Spinal cord (tissue), 10 donors: Measurements from ENCODE around the gene SNAI3. TPM values are rescaled to one million over a fixed set of nuclear protein-coding genes. Genes with fewer than 3 reads are reported as not detected.

ENCODE experiments used
- DNase-seq, 6 donors: peaks; one replicate each; pipeline versions ENCODE4 v3.0.0 to v3.0.0-alpha.2; 2013 to 2015; ENCODE audit warnings: low spot score in 6 of 6, low read depth in 4 of 6
- H3K27ac ChIP-seq: one replicate; pipeline ENCODE4 v1.5.1; 2013; ENCODE audit warnings: low read depth, low read length, control low read depth
- H3K27me3 ChIP-seq: one replicate; pipeline ENCODE4 v1.6.1; 2013; ENCODE audit warnings: low read length; ENCODE audit not compliant: control insufficient read depth, insufficient read depth
- H3K36me3 ChIP-seq: one replicate; pipeline ENCODE4 v1.6.1; 2013; ENCODE audit warnings: low read length; ENCODE audit not compliant: control insufficient read depth, insufficient read depth
- H3K4me1 ChIP-seq: one replicate; pipeline ENCODE4 v1.6.1; 2013; ENCODE audit warnings: low read length; ENCODE audit not compliant: control insufficient read depth, insufficient read depth
- H3K4me3 ChIP-seq: one replicate; pipeline ENCODE4 v1.5.1; 2013; ENCODE audit warnings: low read depth, low read length, control low read depth
- H3K9me3 ChIP-seq: one replicate; pipeline ENCODE4 v1.6.1; 2013; ENCODE audit warnings: low read length; ENCODE audit not compliant: control insufficient read depth, insufficient read depth
- WGBS: methylation state at CpG from one replicate; pipeline ENCODE4 v1.1.5; 2013; ENCODE audit warnings: missing lambda C conversion rate; ENCODE audit not compliant: insufficient coverage; 5-methylcytosine and 5-hydroxymethylcytosine counted together
- polyA plus RNA-seq, 2 donors: library from polyadenylated mRNA; unstranded; fragments of 120-200 nt; gene quantifications; one replicate each; pipeline ENCODE4 v1.2.1, GENCODE V29; 2013; ENCODE audit not compliant: insufficient read length in 2 of 2
- total RNA-seq, 2 donors: library from RNA; depleted of rRNA in 1 of 2; stranded (reverse); fragments of 120-200 nt in 1 of 2; fragments of >200 nt in 1 of 2; gene quantifications; one replicate each; pipeline versions ENCODE4 v1.2.3 to v1.2.4, GENCODE V29; 2013 to 2014
- donor health status: healthy.

SNAI3 gene
- total and polyA plus RNA-seq, 4 donors: 0.30 to 2.2 (median 1.3) TPM

- no peak overlapping the region for H3K27ac ChIP-seq
- WGBS: 96% methylated on average over 25 of the region's 25 CpGs
- peaks cover 27% of the 10 kb centered on the region for H3K4me1 ChIP-seq
Observed at GRCh38 chr16:88698646-88699045, 12.3 kb upstream of the SNAI3 start.

GRCh38 chr16:88697831-88698615 lies 11.7 kb upstream of the SNAI3 start:
- H3K4me3 ChIP-seq: no peak overlapping the region
- no peaks in the 10 kb centered on the region for H3K27me3 ChIP-seq
- peaks cover 89% of the 10 kb centered on the region for H3K36me3 ChIP-seq
- 91% methylated on average over 36 of the region's 37 CpGs for WGBS
- H3K9me3 ChIP-seq: no peaks in the 10 kb centered on the region
- peaks cover 21% of the 10 kb centered on the region for H3K4me1 ChIP-seq
- no peak for DNase-seq
- no peak overlapping the region for H3K27ac ChIP-seq

More at GRCh38 chr16:88698646-88699045, 12.3 kb upstream of the SNAI3 start:
- no peak for DNase-seq
- no peaks in the 10 kb centered on the region for H3K9me3 ChIP-seq
- H3K27me3 ChIP-seq: no peaks in the 10 kb centered on the region
- H3K36me3 ChIP-seq: peaks cover 95% of the 10 kb centered on the region
- no peak overlapping the region for H3K4me3 ChIP-seq

- WGBS: 93% methylated on average over 42 of the region's 47 CpGs
- no peak overlapping the region for H3K4me3 ChIP-seq
- H3K27me3 ChIP-seq: no peaks in the 10 kb centered on the region
- peaks cover 82% of the 10 kb centered on the region for H3K36me3 ChIP-seq
- peaks cover 19% of the 10 kb centered on the region for H3K4me1 ChIP-seq
- H3K27ac ChIP-seq: no peak overlapping the region
- DNase-seq: no peak
- no peaks in the 10 kb centered on the region for H3K9me3 ChIP-seq
Observed at GRCh38 chr16:88697116-88697830, 11.0 kb upstream of the SNAI3 start.

DNA sequence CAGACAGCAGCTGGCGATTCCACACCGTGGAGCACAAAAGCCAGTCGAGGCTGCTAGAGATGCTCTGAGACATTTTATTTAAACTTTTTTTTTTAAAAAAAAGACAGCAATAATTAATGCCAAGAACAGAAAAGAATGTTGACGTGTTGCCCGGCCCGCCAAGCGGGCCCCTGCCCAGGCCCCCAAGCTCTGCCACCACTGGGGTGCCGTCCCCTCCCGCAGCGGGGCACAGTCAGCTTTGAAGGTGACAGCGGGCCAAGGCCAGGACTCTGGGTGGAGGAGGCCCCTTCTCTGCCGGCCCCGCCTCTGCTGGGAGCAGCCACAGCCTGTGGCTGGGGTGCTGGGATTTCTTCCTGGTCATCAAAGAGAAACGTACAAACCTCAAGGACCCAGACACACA lies 10.1 kb upstream of the SNAI3 start:
- Histone ChIP-seq H3K9me3 (no peaks in the 10 kb centered on the region), H3K4me3 (no peak overlapping the region), H3K36me3 (peaks cover 73% of the 10 kb centered on the region), H3K27me3 (no peaks in the 10 kb centered on the region), H3K4me1 (peaks cover 10% of the 10 kb centered on the region), H3K27ac (no peak overlapping the region)
- WGBS: 86% methylated on average over 11 of the region's 14 CpGs
- DNase-seq: no peak

DNA sequence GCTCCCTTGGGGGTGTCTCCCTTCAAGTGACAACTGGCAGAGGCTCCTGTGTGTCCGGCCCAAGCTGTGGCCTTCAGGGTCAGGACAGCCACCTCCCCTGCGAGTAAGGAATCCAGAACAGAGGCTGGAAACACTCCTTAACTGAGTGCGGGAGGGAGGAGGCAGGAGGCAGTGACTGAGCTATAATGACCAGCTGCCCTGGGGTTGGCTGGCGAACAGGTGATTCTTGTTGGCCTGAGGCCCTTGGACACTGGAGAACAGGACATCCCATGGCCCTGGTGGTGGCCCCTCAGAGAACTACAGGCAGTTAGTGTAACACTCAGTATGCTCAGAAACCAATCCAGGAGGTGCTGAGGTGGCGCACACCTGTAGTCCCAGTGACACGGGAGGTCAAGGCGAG lies 9.4 kb upstream of the SNAI3 start:
- Histone ChIP-seq H3K27ac (no peak overlapping the region), H3K4me3 (no peak overlapping the region), H3K36me3 (peaks cover 66% of the 10 kb centered on the region), H3K9me3 (no peaks in the 10 kb centered on the region), H3K27me3 (no peaks in the 10 kb centered on the region), H3K4me1 (peaks cover 5% of the 10 kb centered on the region)
- DNase-seq: no peak
- WGBS: 87% methylated on average over 7 of the region's 7 CpGs

DNA sequence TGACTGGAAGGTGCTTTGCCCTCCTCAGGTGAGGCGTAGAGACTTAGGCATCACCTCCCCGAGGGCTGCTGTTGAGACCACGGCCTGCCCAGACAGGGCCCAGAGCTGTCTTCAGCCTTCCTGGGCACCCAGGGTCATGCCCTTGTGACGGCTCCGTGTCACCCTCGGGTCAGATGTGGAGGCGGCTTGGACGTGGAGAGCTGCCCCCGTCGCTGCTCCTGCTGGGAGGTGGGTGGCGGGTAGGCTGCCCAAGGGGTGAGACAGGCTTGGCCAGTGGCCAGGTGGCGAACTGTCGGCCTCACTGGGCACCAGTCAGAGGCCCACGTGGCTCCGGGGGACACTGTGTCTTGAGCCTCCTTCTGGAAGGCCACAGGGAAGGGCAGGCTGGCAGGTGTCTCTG lies 8.9 kb upstream of the SNAI3 start:
- no peak for DNase-seq
- Histone ChIP-seq H3K36me3 (peaks cover 61% of the 10 kb centered on the region), H3K4me3 (no peak overlapping the region), H3K4me1 (no peaks in the 10 kb centered on the region), H3K9me3 (no peaks in the 10 kb centered on the region), H3K27me3 (no peaks in the 10 kb centered on the region), H3K27ac (no peak overlapping the region)
- WGBS: 84% methylated on average over 15 of the region's 15 CpGs

DNA sequence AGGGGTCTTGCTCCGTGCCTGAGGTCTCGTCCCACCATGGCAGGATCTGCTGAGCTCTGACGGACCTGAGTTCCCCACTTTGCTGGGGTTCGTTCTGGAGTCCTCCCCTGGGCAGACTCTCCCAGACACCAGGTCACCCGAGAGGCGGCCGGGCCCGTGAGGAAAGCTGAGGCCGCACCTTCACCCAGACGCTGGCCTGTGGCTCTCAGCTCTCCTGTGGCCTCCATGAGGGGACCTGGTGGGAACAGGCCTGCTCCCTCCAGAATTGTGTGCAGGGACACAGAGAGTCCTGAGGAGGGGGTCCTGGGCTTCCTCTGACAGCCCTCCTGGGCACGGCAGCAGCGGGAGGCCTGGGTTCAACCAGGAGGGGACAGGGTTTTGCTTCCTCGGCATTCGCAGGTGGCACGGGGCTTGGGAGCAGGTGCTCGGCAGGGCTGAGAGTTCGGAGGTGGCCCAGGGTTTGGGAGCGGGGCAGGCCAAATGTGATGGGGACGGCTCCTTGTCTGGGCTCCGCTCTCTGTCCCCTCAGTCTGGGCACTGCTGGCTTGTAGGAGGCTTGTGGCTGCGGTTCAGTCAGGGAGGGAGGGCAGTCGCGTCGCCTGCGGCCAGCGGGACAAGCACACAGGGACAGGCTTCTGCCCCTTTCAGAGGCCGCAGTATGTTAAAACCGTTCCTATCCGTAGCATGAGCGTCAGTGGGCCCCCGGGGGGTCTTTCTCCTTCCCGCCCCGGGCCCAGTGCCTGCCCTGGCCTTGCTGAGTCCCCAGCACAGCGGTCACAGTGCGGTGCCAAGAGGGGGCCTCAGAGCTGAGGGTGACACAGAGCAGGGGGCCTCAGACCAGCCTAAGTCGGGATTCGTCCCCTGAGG lies 8.1 kb upstream of the SNAI3 start:
- H3K9me3 ChIP-seq: no peaks in the 10 kb centered on the region
- H3K4me1 ChIP-seq: no peaks in the 10 kb centered on the region
- 81% methylated on average over 36 of the region's 37 CpGs for WGBS
- no peaks in the 10 kb centered on the region for H3K27me3 ChIP-seq
- H3K36me3 ChIP-seq: peaks cover 53% of the 10 kb centered on the region
- no peak for DNase-seq
- H3K27ac ChIP-seq: no peak overlapping the region
- H3K4me3 ChIP-seq: no peak overlapping the region

DNA sequence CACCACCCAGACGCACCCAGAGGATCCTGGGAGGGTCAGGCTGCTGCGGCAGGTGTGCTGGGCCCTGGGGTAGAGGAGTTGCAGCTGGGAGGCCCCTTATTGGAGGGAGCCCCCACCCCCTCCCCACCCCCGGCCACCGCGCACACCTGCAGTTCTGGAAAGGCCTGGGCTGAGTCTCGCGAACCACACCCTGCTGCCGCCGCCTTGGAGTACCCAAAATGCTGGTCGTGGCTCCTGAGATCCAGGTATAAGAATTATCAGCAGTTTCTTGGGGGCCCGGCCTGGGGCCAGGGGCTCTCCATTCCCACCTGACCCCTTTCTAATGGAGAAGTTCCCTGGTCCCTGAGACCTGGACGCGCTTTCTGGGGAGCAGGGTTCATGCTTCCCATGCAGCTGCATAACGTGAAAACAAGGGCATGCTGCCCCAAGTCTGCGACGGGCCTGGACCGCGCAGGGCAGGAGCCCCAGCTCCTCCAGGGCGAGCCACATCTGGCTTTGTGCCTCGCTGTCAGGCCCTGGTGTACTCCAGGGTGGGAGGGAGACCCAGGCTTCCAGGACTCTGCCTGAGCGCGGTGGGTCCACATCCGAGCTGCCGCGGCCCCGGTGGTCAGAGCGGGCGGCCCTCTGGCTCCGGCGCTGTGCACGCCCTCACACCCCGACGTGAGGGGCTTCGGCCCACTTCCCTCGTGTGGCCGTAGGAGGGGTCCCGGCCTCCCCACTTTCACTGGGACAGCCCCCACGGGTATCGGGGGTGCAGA lies 7.3 kb upstream of the SNAI3 start:
- H3K9me3 ChIP-seq: no peaks in the 10 kb centered on the region
- no peak overlapping the region for H3K4me3 ChIP-seq
- H3K27ac ChIP-seq: no peak overlapping the region
- WGBS: 87% methylated on average over 33 of the region's 39 CpGs
- peaks cover 45% of the 10 kb centered on the region for H3K36me3 ChIP-seq
- no peaks in the 10 kb centered on the region for H3K4me1 ChIP-seq
- DNase-seq: no peak
- H3K27me3 ChIP-seq: peaks cover 4% of the 10 kb centered on the region

GRCh38 chr16:88692861-88693260 lies 6.6 kb upstream of the SNAI3 start:
- H3K36me3 ChIP-seq: peaks cover 38% of the 10 kb centered on the region
- 92% methylated on average over 8 of the region's 10 CpGs for WGBS
- peaks cover 11% of the 10 kb centered on the region for H3K27me3 ChIP-seq
- no peaks in the 10 kb centered on the region for H3K9me3 ChIP-seq
- H3K4me3 ChIP-seq: no peak overlapping the region
- no peak overlapping the region for H3K27ac ChIP-seq
- DNase-seq: no peak
- no peaks in the 10 kb centered on the region for H3K4me1 ChIP-seq
